AG09309 (cell line): ENCODE data around the gene EVL.

Experiments used
- DNase-seq: peaks from one replicate; pipeline ENCODE4 v3.0.0-alpha.2; 2010; ENCODE audit warnings: low read depth
- H3K4me3 ChIP-seq: 2 replicates; pipeline ENCODE4 v1.5.1; 2011; ENCODE audit warnings: mild to moderate bottlenecking, low read depth, low read length, moderate library complexity; ENCODE audit not compliant: control insufficient read depth
- CTCF ChIP-seq: IDR thresholded peaks from 2 replicates; pipeline ENCODE4 v1.5.1; 2011; ENCODE audit warnings: mild to moderate bottlenecking, low read depth, low read length, inconsistent platforms; ENCODE audit not compliant: insufficient read depth, control insufficient read depth; ENCODE audit errors: missing control alignments

The EVL gene

GRCh38 chr14:100127853-100128455, 62.7 kb downstream of the EVL start:
- DNase-seq, result no peak
- no peak for TF ChIP-seq CTCF
- no peak overlapping the region for H3K4me3 ChIP-seq

- DNase-seq, result no peak
- H3K4me3 ChIP-seq, result no peak overlapping the region
- TF ChIP-seq CTCF, result no peak
Observed at GRCh38 chr14:100128688-100129087, 63.5 kb downstream of the EVL start.

GRCh38 chr14:100129161-100129589, 64.0 kb downstream of the EVL start:
- no peak for TF ChIP-seq CTCF
- DNase-seq, result peak; percentile 8
- no peak overlapping the region for H3K4me3 ChIP-seq

- H3K4me3 ChIP-seq, result no peak overlapping the region
- DNase-seq, result no peak
- no peak for TF ChIP-seq CTCF
Observed at GRCh38 chr14:100130521-100130920, 65.3 kb downstream of the EVL start.

- DNase-seq, result no peak
- TF ChIP-seq CTCF, result no peak
- H3K4me3 ChIP-seq, result no peak overlapping the region
Observed at GRCh38 chr14:100131181-100131580, 66.0 kb downstream of the EVL start.

- TF ChIP-seq CTCF, result no peak
- DNase-seq, result peak; percentile 45
- H3K4me3 ChIP-seq, result no peak overlapping the region
Observed at GRCh38 chr14:100132161-100132902, 67.1 kb downstream of the EVL start.
